Heart right ventricle (tissue), 16 donors: ENCODE measurements around the gene PSMA7. TPM values are rescaled to one million over a fixed set of nuclear protein-coding genes. Genes with fewer than 3 reads are reported as not detected.

Source experiments
- ATAC-seq, 8 donors: fragments of 200-7000 bp; cut with Tn5 transposase; one replicate each; pipeline ENCODE4 v1.9.1; 2020; ENCODE audit warnings: mild to moderate bottlenecking in 8 of 8, moderate library complexity in 8 of 8, moderate number of reproducible peaks in 1 of 8
- DNase-seq, 2 donors: peaks; one replicate each; pipeline ENCODE4 v3.0.0-alpha.2; 2020
- H3K27ac ChIP-seq, 10 donors: fragments of 200-600 bp; sonication (generic) in 2 of 10; one replicate each; pipeline versions ENCODE4 v1.5.0 to v1.8.0; 2020 to 2022; ENCODE audit warnings: mild to moderate bottlenecking in 3 of 10
- H3K27me3 ChIP-seq, 7 donors: fragments of 200-600 bp; one replicate each; pipeline ENCODE4 v1.8.0; 2021 to 2022; ENCODE audit warnings: mild to moderate bottlenecking in 2 of 7
- H3K36me3 ChIP-seq, 9 donors: fragments of 200-600 bp; sonication (generic) in 1 of 9; one replicate each; pipeline versions ENCODE4 v1.5.0 to v1.8.0; 2020 to 2022; ENCODE audit warnings: mild to moderate bottlenecking in 2 of 9
- H3K4me1 ChIP-seq, 9 donors: fragments of 200-600 bp; sonication (generic) in 1 of 9; one replicate each; pipeline versions ENCODE4 v1.5.0 to v1.8.0; 2020 to 2022; ENCODE audit warnings: mild to moderate bottlenecking in 4 of 9
- H3K4me3 ChIP-seq, 10 donors: fragments of 200-600 bp; sonication (generic) in 2 of 10; one replicate each; pipeline versions ENCODE4 v1.5.0 to v1.8.0; 2020 to 2022; ENCODE audit warnings: mild to moderate bottlenecking in 7 of 10, moderate library complexity in 2 of 10
- H3K9me3 ChIP-seq, 11 donors: fragments of 200-600 bp in 10 of 11; sonication (generic) in 2 of 11; one replicate each; pipeline versions ENCODE4 v1.5.0 to v1.8.0; 2013 to 2022; ENCODE audit warnings: mild to moderate bottlenecking in 2 of 11, control low read depth in 1 of 11, moderate library complexity in 1 of 11
- WGBS, 2 donors: extraction: QIAGEN DNeasy Blood & Tissue Kit; methylation state at CpG; one replicate each; pipeline ENCODE4 v1.1.7; 2013; ENCODE audit warnings: inconsistent platforms in 1 of 2; 5-methylcytosine and 5-hydroxymethylcytosine counted together
- intact Hi-C, 10 donors: fragments of 100-400 bp; cut with DNase I; formaldehyde crosslinking; loops; one replicate each; pipeline versions ENCODE4 v1.11.1 to v1.14.2; 2022
- polyA plus RNA-seq, 2 donors: library from polyadenylated mRNA; stranded (reverse); fragments of 200-250 nt; gene quantifications; one replicate each; pipeline ENCODE4 v1.2.3, GENCODE V29; 2013
- total RNA-seq, 10 donors: library from RNA; stranded (reverse); fragmentation: NEBNext Ultra II Directional in 3 of 10; extraction: Animal tissue kit (Norgen Biotek cat#: 25700) in 3 of 10; gene quantifications; one replicate each; pipeline versions ENCODE4 v1.2.1 to v1.2.4, GENCODE V29; 2021 to 2023
- TF ChIP-seq, protein P1 (sequence below), 9 donors: fragments of 200-600 bp; sonication (generic) in 2 of 9; IDR thresholded peaks; one replicate each; pipeline versions ENCODE4 v1.5.0 to v1.8.0; 2021 to 2022; ENCODE audit warnings: antibody characterized with exemption in 9 of 9, mild to moderate bottlenecking in 5 of 9, moderate library complexity in 1 of 9
- donor health status: Arrhythmogenic right ventricular cardiomyopathy.
- donor health status: ischemic (EF 13 %, LVEDD 7.1; RV severe dilation, severe dysfunction).
- donor health status: healthy with polysubstance abuse.
- donor health status: DM: no; HTN: yes; CAD: no.
- donor health status: DM: no; HTN: no; CAD: no.
- donor health status: ischemic (EF 25% LVEDD 6.9; RV normal size, moderate dysfunction).
- donor health status: ischemic (EF 25% LVEDD 5.7; RV mildly dilated, moderate dysfunction).
- donor health status: healthy.
- donor health status: DM: yes; HTN: yes; CAD: no.
- donor health status: Ischemic cardiomyopathy.
- donor health status: ischemic (EF 35%, LVEDD 5.7; RV mildly dilated, moderate dysfunction).
- donor health status: nonischemic (EF 11% LVEDD 7.7; RV severe dilation, severe dysfunction).
- donor health status: DM: yes; HTN: yes; CAD: no.
- donor health status: PGD.
- donor health status: ischemic (EF 29% LVEDD 5.4; RV normal size, mild dysfunction).
- donor health status: nonischemic (EF 23%, LVEDD 6.1; RV moderate dilation, normal function).

The PSMA7 gene
- total and polyA plus RNA-seq, 12 donors = 143 to 567 (median 200) TPM

DNA sequence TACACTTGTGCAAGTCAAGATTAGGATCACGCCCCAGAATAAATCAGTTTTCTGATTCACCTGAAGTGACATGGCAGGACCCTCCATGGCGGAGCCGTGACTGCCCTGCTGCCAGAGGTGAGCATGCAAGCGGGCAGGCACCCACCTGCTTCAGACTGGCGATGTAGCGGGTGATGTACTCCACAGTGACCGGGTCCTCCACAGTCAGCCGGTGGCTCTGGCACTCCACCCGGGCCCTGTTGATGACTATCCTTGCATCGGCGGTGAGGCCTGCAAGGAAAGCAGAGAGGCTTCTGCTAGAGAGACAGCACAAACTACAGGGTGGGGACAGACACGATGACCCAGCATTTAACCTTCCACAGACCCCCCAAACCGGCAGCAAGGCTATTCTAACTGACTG lies 3.6 kb downstream of the PSMA7 start:
- H3K27ac ChIP-seq = peak overlapping the region in 1 of 10 donors; percentile 32
- H3K4me1 ChIP-seq = peaks cover 11 to 38% (median 29%) of the 10 kb centered on the region in 9 donors
- peaks cover 5 to 68% (median 44%) of the 10 kb centered on the region in 9 donors for H3K36me3 ChIP-seq
- ATAC-seq = no peak
- 88 to 89% methylated on average over 13 of the region's 13 CpGs for WGBS, 2 donors
- H3K4me3 ChIP-seq = no peak overlapping the region
- no peak for DNase-seq
- no peaks in the 10 kb centered on the region for H3K27me3 ChIP-seq
- intact Hi-C loops = loop anchor here in 9 of 10 donors (5.0 kb wide), 7 partner anchors 43 to 658 kb away; partner anchors contain the start of genes TAF4 (in 5 of the 9), MTG2 (in 2 of the 9) and MRGBP (in 1 of the 9)
- no peaks in the 10 kb centered on the region for H3K9me3 ChIP-seq
- TF ChIP-seq, protein P1, sequence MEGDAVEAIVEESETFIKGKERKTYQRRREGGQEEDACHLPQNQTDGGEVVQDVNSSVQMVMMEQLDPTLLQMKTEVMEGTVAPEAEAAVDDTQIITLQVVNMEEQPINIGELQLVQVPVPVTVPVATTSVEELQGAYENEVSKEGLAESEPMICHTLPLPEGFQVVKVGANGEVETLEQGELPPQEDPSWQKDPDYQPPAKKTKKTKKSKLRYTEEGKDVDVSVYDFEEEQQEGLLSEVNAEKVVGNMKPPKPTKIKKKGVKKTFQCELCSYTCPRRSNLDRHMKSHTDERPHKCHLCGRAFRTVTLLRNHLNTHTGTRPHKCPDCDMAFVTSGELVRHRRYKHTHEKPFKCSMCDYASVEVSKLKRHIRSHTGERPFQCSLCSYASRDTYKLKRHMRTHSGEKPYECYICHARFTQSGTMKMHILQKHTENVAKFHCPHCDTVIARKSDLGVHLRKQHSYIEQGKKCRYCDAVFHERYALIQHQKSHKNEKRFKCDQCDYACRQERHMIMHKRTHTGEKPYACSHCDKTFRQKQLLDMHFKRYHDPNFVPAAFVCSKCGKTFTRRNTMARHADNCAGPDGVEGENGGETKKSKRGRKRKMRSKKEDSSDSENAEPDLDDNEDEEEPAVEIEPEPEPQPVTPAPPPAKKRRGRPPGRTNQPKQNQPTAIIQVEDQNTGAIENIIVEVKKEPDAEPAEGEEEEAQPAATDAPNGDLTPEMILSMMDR (IDR thresholded peaks at IDR 0.05) = no peak

DNA sequence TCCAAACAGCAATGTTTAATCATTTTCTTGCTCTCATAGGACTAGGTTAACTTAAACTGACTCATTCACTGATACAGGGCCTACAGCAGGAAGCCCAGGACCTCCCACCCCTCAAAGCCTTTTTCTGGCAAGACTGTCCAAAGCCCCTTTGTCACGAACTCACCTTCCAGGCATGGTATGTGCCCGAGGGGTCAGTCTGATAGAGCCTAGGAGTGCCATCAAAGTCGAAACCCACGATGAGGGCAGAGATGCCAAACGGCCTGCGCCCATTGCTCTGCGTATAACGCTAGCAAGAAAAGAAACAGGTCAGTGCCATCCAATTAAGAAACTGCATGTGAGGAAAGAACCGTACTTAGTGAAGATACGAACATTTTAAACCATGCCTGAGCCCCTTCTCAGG lies 4.3 kb downstream of the PSMA7 start:
- H3K9me3 ChIP-seq = no peaks in the 10 kb centered on the region
- no peak overlapping the region for H3K4me3 ChIP-seq
- H3K27ac ChIP-seq = peak overlapping the region in 1 of 10 donors; percentile 6
- ATAC-seq (no peak), DNase-seq (no peak)
- intact Hi-C loops = loop anchor here in 8 of 10 donors (5.0 kb wide), 3 partner anchors 72 to 127 kb away; partner anchors contain the start of gene TAF4 (in 2 of the 8)
- WGBS, 2 donors = 92 to 94% methylated on average over 10 of the region's 10 CpGs
- H3K27me3 ChIP-seq = no peaks in the 10 kb centered on the region
- H3K36me3 ChIP-seq = peaks cover 5 to 76% (median 46%) of the 10 kb centered on the region in 9 donors
- TF ChIP-seq, protein P1 (IDR thresholded peaks at IDR 0.05) = no peak
- peaks cover 12 to 41% (median 33%) of the 10 kb centered on the region in 9 donors for H3K4me1 ChIP-seq

DNA sequence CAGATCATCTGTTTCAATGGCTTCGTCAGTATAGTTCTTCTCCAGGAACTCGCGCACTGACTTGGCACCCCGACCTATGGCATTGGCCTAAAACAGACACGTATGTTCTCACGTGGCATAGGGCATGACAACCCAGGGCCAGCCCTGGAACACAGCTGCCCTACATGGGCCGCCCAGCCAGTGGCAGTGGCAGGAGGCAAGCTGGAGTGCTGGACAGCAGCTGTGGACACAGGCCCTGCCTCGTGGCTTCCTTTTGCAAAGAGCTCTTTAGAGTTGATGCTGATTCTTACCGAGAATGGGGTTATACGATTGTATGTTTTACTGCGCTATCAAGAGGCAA lies 5.0 kb downstream of the PSMA7 start:
- no peak overlapping the region for H3K4me3 ChIP-seq
- WGBS, 2 donors = 73 to 91% methylated on average over 11 of the region's 11 CpGs
- no peak overlapping the region for H3K27ac ChIP-seq
- no peaks in the 10 kb centered on the region for H3K9me3 ChIP-seq
- no peaks in the 10 kb centered on the region for H3K27me3 ChIP-seq
- H3K36me3 ChIP-seq = peaks cover 5 to 83% (median 46%) of the 10 kb centered on the region in 9 donors
- TF ChIP-seq, protein P1 (IDR thresholded peaks at IDR 0.05) = no peak
- ATAC-seq (no peak), DNase-seq (no peak)
- intact Hi-C loops = loop anchor here in 8 of 10 donors (5.0 kb wide), 3 partner anchors 71 to 126 kb away; partner anchors contain the start of gene TAF4 (in 2 of the 8)
- H3K4me1 ChIP-seq = peaks cover 19 to 49% (median 41%) of the 10 kb centered on the region in 9 donors

DNA sequence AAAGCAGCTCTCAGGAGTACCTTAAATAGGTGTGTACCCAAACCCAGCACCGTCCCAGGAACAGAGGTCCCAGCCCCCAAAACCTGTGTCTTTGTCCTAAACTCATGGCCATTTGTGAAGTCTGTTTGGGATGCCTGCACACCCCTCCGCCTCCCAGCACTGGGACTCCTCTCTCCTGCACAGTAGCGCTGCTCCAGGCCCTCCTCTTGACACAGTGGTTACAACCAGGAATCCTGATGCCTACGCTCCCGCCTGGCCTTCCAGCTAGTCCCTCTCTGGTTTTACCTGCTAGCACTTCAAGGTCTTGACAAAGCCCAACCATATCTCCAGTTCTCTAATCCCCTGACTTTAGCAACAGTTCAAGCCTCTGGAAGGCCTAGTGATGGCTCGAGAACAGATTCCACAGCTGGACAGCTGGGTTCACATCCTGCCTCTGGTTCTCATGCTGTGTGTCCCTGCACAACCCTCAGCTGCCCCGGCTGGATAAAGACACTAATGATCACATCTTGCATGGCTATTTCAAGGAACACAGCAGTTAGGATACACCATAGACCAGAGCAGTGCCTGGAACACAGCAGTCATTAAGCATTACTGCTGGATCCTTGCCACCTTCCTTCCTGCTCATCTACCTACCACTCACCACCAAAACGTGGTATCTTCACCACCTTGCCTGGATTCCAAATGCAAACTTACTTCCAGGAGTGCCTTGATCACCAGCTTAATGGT lies 5.6 kb downstream of the PSMA7 start:
- Histone ChIP-seq H3K4me1 (peaks cover 24 to 54% (median 46%) of the 10 kb centered on the region in 9 donors), H3K36me3 (peaks cover 5 to 88% (median 50%) of the 10 kb centered on the region in 9 donors), H3K27ac (peak overlapping the region in 1 of 10 donors; percentile 11), H3K27me3 (no peaks in the 10 kb centered on the region), H3K9me3 (no peaks in the 10 kb centered on the region), H3K4me3 (no peak overlapping the region)
- intact Hi-C loops = loop anchor here in 8 of 10 donors (2.0 to 5.0 kb wide), 4 partner anchors 15 to 125 kb away; partner anchors contain the start of genes TAF4 (in 2 of the 8) and LSM14B (in 1 of the 8)
- ATAC-seq (no peak), DNase-seq (no peak)
- WGBS, 2 donors = 67 to 71% methylated on average over 8 of the region's 8 CpGs
- TF ChIP-seq, protein P1 (IDR thresholded peaks at IDR 0.05) = no peak
